IMR-90 (cell line): Measurements from ENCODE around the gene GTF2A2. TPM values are rescaled to one million over a fixed set of nuclear protein-coding genes. Genes with fewer than 3 reads are reported as not detected.
A peak's percentile ranks its signal among the peaks of the same experiment; 100 is the strongest.

ENCODE experiments used
- ATAC-seq: fragments of 200-7000 bp; cut with Tn5 transposase; 2 replicates; pipeline ENCODE4 v1.9.1; 2020; ENCODE audit warnings: low read depth, mild to moderate bottlenecking, moderate library complexity
- BruUV-seq: library from RNA; stranded (reverse); fragments of 400-500 nt; replicated peaks from 2 replicates; lab custom pipeline; 2021; lab: Mats Ljungman, UMichigan
- CTCF ChIA-PET: fragments of 300-600 bp; formaldehyde crosslinking; extraction: SDS; loops from one replicate; lab custom pipeline; 2021; ENCODE audit warnings: antibody characterized with exemption; lab: Yijun Ruan, JAX
- POLR2A ChIA-PET: fragments of 300-600 bp; sonication (Branson Sonifier 250); formaldehyde crosslinking; loops from one replicate; lab custom pipeline; 2022; ENCODE audit warnings: antibody characterized with exemption; ENCODE audit not compliant: unreplicated experiment; lab: Charles Lee
- DNase-seq: peaks from one replicate; pipeline ENCODE4 v3.0.0; 2013
- H2AFZ ChIP-seq: replicated peaks from 2 replicates; pipeline ENCODE3; 2013; ENCODE audit warnings: low read length, mild to moderate bottlenecking; ENCODE audit not compliant: poor library complexity
- H2AK5ac ChIP-seq: 2 replicates; pipeline ENCODE4 v1.6.1; 2013; ENCODE audit warnings: low read depth, low read length, inconsistent platforms
- H2AK9ac ChIP-seq: replicated peaks from 2 replicates; pipeline ENCODE3; 2013; ENCODE audit warnings: mild to moderate bottlenecking, low read depth, low read length, moderate library complexity; ENCODE audit not compliant: poor library complexity
- H2BK120ac ChIP-seq: 2 replicates; pipeline ENCODE4 v1.6.1; 2013; ENCODE audit warnings: low read depth, low read length, inconsistent platforms
- H2BK15ac ChIP-seq: 3 replicates; pipeline ENCODE4 v1.6.1; 2013; ENCODE audit warnings: low read depth, low read length, inconsistent platforms
- H2BK20ac ChIP-seq: 2 replicates; pipeline ENCODE4 v1.6.1; 2013; ENCODE audit warnings: low read depth, mild to moderate bottlenecking, inconsistent platforms, low read length, moderate library complexity
- H2BK5ac ChIP-seq: 2 replicates; pipeline ENCODE4 v1.6.1; 2013; ENCODE audit warnings: mild to moderate bottlenecking, low read depth, low read length, inconsistent platforms; ENCODE audit not compliant: poor library complexity, severe bottlenecking
- H3K14ac ChIP-seq: replicated peaks from 2 replicates; pipeline ENCODE4 v1.6.1; 2013; ENCODE audit warnings: low read depth, low read length, inconsistent platforms
- H3K18ac ChIP-seq: 2 replicates; pipeline ENCODE4 v1.6.1; 2013; ENCODE audit warnings: low read depth, low read length, control low read depth
- H3K23ac ChIP-seq: 2 replicates; pipeline ENCODE4 v1.6.1; 2013; ENCODE audit warnings: low read depth, low read length, inconsistent platforms
- H3K27ac ChIP-seq: 2 replicates; pipeline ENCODE4 v1.5.1; 2013; ENCODE audit warnings: mild to moderate bottlenecking, control low read depth, low read length; ENCODE audit not compliant: insufficient read depth
- H3K27me3 ChIP-seq: 2 replicates; pipeline ENCODE4 v1.6.1; 2013; ENCODE audit warnings: low read length; ENCODE audit not compliant: control insufficient read depth, insufficient read depth
- H3K36me3 ChIP-seq: 2 replicates; pipeline ENCODE4 v1.6.1; 2013; ENCODE audit warnings: low read length, mixed read lengths; ENCODE audit not compliant: control insufficient read depth, insufficient read depth
- H3K4ac ChIP-seq: 2 replicates; pipeline ENCODE4 v1.6.1; 2013; ENCODE audit warnings: low read depth, low read length, inconsistent platforms
- H3K4me1 ChIP-seq: 2 replicates; pipeline ENCODE4 v1.6.1; 2013; ENCODE audit warnings: low read length, mixed read lengths; ENCODE audit not compliant: control insufficient read depth, insufficient read depth
- H3K4me2 ChIP-seq: 2 replicates; pipeline ENCODE4 v1.6.1; 2013; ENCODE audit warnings: low read depth, mild to moderate bottlenecking, control low read depth, low read length, moderate library complexity
- H3K4me3 ChIP-seq: 2 replicates; pipeline ENCODE4 v1.5.1; 2013; ENCODE audit warnings: low read depth, mild to moderate bottlenecking, control low read depth, low read length, moderate library complexity; ENCODE audit not compliant: insufficient read depth
- H3K56ac ChIP-seq: 2 replicates; pipeline ENCODE4 v1.6.1; 2013; ENCODE audit warnings: low read length, inconsistent platforms; ENCODE audit not compliant: insufficient read depth; ENCODE audit errors: extremely low read depth
- H3K79me1 ChIP-seq, 2 experiments: 2 replicates each; pipeline ENCODE4 v1.6.1; 2013; ENCODE audit warnings: low read length in 2 of 2, inconsistent platforms in 1 of 2, low read depth in 1 of 2
- H3K9ac ChIP-seq: 2 replicates; pipeline ENCODE4 v1.6.1; 2013; ENCODE audit warnings: low read depth, low read length, control low read depth
- H3K9me1 ChIP-seq: 2 replicates; pipeline ENCODE4 v1.6.1; 2013; ENCODE audit warnings: low read length, inconsistent platforms; ENCODE audit not compliant: insufficient read depth
- H3K9me3 ChIP-seq: 2 replicates; pipeline ENCODE4 v1.6.1; 2013; ENCODE audit warnings: low read length; ENCODE audit not compliant: control insufficient read depth, insufficient read depth
- H4K20me1 ChIP-seq: 2 replicates; pipeline ENCODE4 v1.6.1; 2013; ENCODE audit warnings: low read length, inconsistent platforms; ENCODE audit not compliant: insufficient read depth
- H4K5ac ChIP-seq: 2 replicates; pipeline ENCODE4 v1.6.1; 2013; ENCODE audit warnings: mild to moderate bottlenecking, low read depth, low read length, control low read depth
- H4K8ac ChIP-seq, 2 experiments: 2 replicates each; pipeline ENCODE4 v1.6.1; 2013; ENCODE audit warnings: low read depth in 2 of 2, low read length in 2 of 2, control low read depth in 1 of 2, inconsistent platforms in 1 of 2
- H4K91ac ChIP-seq: 2 replicates; pipeline ENCODE4 v1.6.1; 2013; ENCODE audit warnings: low read depth, low read length, inconsistent platforms; ENCODE audit not compliant: insufficient read depth
- BHLHE40 ChIP-seq: fragments of 150-350 bp; IDR thresholded peaks from 2 replicates; pipeline ENCODE4 v1.6.1; 2016; ENCODE audit warnings: mild to moderate bottlenecking, low read depth, low read length
- CEBPB ChIP-seq: IDR thresholded peaks from 2 replicates; pipeline ENCODE4 v1.6.1; 2012; ENCODE audit warnings: low read depth, low read length, improper control_type of control experiment
- CHD1 ChIP-seq: IDR thresholded peaks from 2 replicates; pipeline ENCODE4 v1.6.1; 2012; ENCODE audit warnings: low read depth, low read length, improper control_type of control experiment
- MAZ ChIP-seq: IDR thresholded peaks from 2 replicates; pipeline ENCODE4 v1.6.1; 2012; ENCODE audit warnings: low read depth, mild to moderate bottlenecking, low read length, improper control_type of control experiment, moderate library complexity, borderline replicate concordance
- RAD21 ChIP-seq: IDR thresholded peaks from 2 replicates; pipeline ENCODE4 v1.6.1; 2012; ENCODE audit warnings: low read length, improper control_type of control experiment
- RCOR1 ChIP-seq: IDR thresholded peaks from 2 replicates; pipeline ENCODE4 v1.6.1; 2012; ENCODE audit warnings: mild to moderate bottlenecking, low read length, improper control_type of control experiment; ENCODE audit not compliant: insufficient replicate concordance
- RFX5 ChIP-seq: IDR thresholded peaks from 2 replicates; pipeline ENCODE4 v1.8.0; 2012; ENCODE audit warnings: low read depth, mild to moderate bottlenecking, low read length, moderate library complexity
- WGBS, 2 experiments: methylation state at CpG; one replicate each; pipeline versions ENCODE4 v1.1.5 to v1.1.7; 2013; ENCODE audit warnings: missing lambda C conversion rate in 2 of 2; ENCODE audit not compliant: insufficient read length in 1 of 2; ENCODE audit errors: extremely low coverage in 2 of 2; 5-methylcytosine and 5-hydroxymethylcytosine counted together
- dilution Hi-C: fragments of 300-500 bp; cut with HindIII; formaldehyde crosslinking; loops from one replicate; pipeline ENCODE4 v1.14.3; 2018; ENCODE audit warnings: low sequenced_read_pairs; ENCODE audit not compliant: unreplicated experiment
- in situ Hi-C: fragments of 300-500 bp; cut with MboI; formaldehyde crosslinking; loops from 3 replicates; pipeline ENCODE4 v1.14.3; 2019; ENCODE audit warnings: low sequenced_read_pairs, inconsistent platforms, mixed read lengths
- intact Hi-C: fragments of 100-400 bp; cut with micrococcal nuclease; formaldehyde crosslinking; loops from 2 replicates; pipeline ENCODE4 v1.10.0; 2022
- polyA plus RNA-seq, 3 experiments: library from polyadenylated mRNA; depleted of rRNA; stranded (reverse); fragments of >200 nt; gene quantifications; 2 replicates each; pipeline ENCODE4 v1.2.3, GENCODE V29; 2012; ENCODE audit warnings: low replicate concordance in 1 of 3
- total RNA-seq: library from RNA; depleted of rRNA; stranded (reverse); fragments of >200 nt; gene quantifications from 2 replicates; pipeline ENCODE4 v1.2.3, GENCODE V29; 2012
- TF ChIP-seq, protein P1 (sequence below): conservative IDR thresholded peaks from 2 replicates; pipeline ENCODE4 v1.5.1; 2012; ENCODE audit warnings: mild to moderate bottlenecking, low read depth, low read length, improper control_type of control experiment

GTF2A2 gene
- total and polyA plus RNA-seq, 2 of the 4 experiments (the other 2 are of a cell fraction) = 10.2 to 29.9 TPM

DNA sequence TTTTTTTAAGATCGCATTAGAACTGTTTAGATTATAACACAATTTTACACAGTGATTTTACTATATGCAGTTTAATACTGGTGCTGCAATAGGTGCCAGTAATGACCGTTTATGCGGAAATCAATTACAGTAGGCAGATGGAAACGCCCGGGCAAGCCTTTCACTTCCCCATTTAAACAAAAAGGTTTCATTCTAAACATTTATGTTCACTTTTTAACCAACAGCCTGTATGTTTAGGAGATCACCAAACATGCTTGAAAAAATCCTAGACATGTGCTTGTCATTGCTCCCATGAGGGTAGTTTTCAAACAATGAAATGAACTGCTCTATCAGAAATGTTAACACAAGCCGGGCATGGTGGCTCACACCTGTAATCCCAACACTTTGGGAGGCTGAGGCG lies 29.1 kb upstream of the GTF2A2 start:
- Histone ChIP-seq H2AFZ (no peak overlapping the region), H4K5ac (no peak overlapping the region), H2BK5ac (no peak overlapping the region), H3K79me1 (peaks cover 0 to 17% of the 10 kb centered on the region in 2 experiments; a peak in 3 of 4 replicates), H2BK15ac (no peak overlapping the region), H3K27ac (no peak overlapping the region), H3K56ac (no peak overlapping the region), H2AK5ac (no peak overlapping the region), H4K91ac (no peak overlapping the region), H3K36me3 (peaks cover 6% of the 10 kb centered on the region), H3K9me3 (no peaks in the 10 kb centered on the region), H3K27me3 (no peaks in the 10 kb centered on the region), H3K4ac (no peak overlapping the region), H3K9me1 (peaks cover 3% of the 10 kb centered on the region), H2BK120ac (no peak overlapping the region), H3K4me1 (peaks cover 5% of the 10 kb centered on the region), H4K20me1 (peaks cover 47% of the 10 kb centered on the region), H3K14ac (no peak overlapping the region), H3K9ac (no peak overlapping the region), H3K23ac (0 out of 2 replicates have a peak overlapping the region, but pooled peaks have one; percentile 8), H3K4me2 (no peak overlapping the region), H2AK9ac (no peak overlapping the region), H3K4me3 (no peak overlapping the region), H2BK20ac (no peak overlapping the region), H3K18ac (no peak overlapping the region), H4K8ac (no peak overlapping the region)
- POLR2A ChIA-PET = no interaction called here
- TF ChIP-seq CHD1 = no peak
- no peak for TF ChIP-seq MAZ
- no peak for TF ChIP-seq RFX5
- TF ChIP-seq, protein P1, sequence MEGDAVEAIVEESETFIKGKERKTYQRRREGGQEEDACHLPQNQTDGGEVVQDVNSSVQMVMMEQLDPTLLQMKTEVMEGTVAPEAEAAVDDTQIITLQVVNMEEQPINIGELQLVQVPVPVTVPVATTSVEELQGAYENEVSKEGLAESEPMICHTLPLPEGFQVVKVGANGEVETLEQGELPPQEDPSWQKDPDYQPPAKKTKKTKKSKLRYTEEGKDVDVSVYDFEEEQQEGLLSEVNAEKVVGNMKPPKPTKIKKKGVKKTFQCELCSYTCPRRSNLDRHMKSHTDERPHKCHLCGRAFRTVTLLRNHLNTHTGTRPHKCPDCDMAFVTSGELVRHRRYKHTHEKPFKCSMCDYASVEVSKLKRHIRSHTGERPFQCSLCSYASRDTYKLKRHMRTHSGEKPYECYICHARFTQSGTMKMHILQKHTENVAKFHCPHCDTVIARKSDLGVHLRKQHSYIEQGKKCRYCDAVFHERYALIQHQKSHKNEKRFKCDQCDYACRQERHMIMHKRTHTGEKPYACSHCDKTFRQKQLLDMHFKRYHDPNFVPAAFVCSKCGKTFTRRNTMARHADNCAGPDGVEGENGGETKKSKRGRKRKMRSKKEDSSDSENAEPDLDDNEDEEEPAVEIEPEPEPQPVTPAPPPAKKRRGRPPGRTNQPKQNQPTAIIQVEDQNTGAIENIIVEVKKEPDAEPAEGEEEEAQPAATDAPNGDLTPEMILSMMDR = no peak
- TF ChIP-seq CEBPB = no peak
- TF ChIP-seq RCOR1 = no peak
- TF ChIP-seq RAD21 = no peak
- TF ChIP-seq BHLHE40 = no peak
- no CpG with 5 or more reads among the region's 7 CpGs for WGBS, 2 experiments
- BruUV-seq = TSS peak; percentile 7
- DNase-seq = no peak
- dilution Hi-C loops = no loop called here
- in situ Hi-C loops = loop anchor here (25.0 kb wide), 1 partner anchor 751 kb away; no protein-coding TSS in a partner anchor
- ATAC-seq = no peak
- CTCF ChIA-PET = interaction anchor here (0.6 kb wide), 1 partner anchor 35 kb away, joined by 3 read pairs; no protein-coding TSS in a partner anchor
- intact Hi-C loops = loop anchor here (10.0 kb wide), 1 partner anchor 788 kb away; the partner anchor contains the start of gene ICE2
